ENCODE results near the gene ARHGEF11. TPM values are rescaled to one million over a fixed set of nuclear protein-coding genes. Genes with fewer than 3 reads are reported as not detected.
A peak's percentile ranks its signal among the peaks of the same experiment; 100 is the strongest.

Gene ARHGEF11
- total and polyA plus RNA-seq, 8 donors: 34.4 to 53.5 (median 40.1) TPM

DNA sequence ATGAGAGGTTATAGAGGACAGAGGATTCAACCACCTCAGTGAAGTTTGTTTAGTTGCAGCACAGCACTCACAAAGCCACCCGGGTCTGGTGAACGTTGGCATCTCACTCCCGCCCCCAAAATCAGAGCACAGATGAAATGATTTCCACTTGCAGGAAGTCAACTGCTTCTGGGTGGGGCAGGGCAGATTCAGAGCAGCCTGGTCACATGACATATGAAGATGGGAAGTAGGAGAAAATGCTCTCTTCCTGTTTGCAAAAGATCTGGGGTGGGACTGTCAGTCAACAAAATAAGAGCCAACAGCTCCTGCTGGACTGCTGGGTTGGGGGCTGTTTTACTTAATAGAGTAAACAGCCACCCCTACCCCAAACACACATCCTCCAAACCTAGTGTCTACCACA lies 81.9 kb downstream of the ARHGEF11 start:
- Histone ChIP-seq H3K4me1 (peaks cover 0 to 22% of the 10 kb centered on the region in 2 donors), H3K27me3 (no peaks in the 10 kb centered on the region), H3K36me3 (peaks cover 0 to 59% of the 10 kb centered on the region in 2 donors), H3K4me3 (peak overlapping the region in 1 of 2 donors; percentile 37), H3K9me3 (no peaks in the 10 kb centered on the region), H3K27ac (peak overlapping the region; percentile 33 to 77)
- DNase-seq (peak in 1 of 4 donors; percentile 63), ATAC-seq (peak; percentile 79)
- TF ChIP-seq CTCF (IDR thresholded peaks at IDR 0.05): no peak
- intact Hi-C loops (cut with DNase I): no loop called here

- H3K27me3 ChIP-seq: no peaks in the 10 kb centered on the region
- no peak overlapping the region for H3K27ac ChIP-seq
- H3K4me1 ChIP-seq: peaks cover 0 to 22% of the 10 kb centered on the region in 2 donors
- no peak for ATAC-seq
- H3K36me3 ChIP-seq: peaks cover 0 to 63% of the 10 kb centered on the region in 2 donors
- no peak for TF ChIP-seq CTCF (IDR thresholded peaks at IDR 0.05)
- peak overlapping the region in 1 of 2 donors; percentile 37 for H3K4me3 ChIP-seq
- intact Hi-C loops (cut with DNase I): no loop called here
- DNase-seq: no peak
- H3K9me3 ChIP-seq: no peaks in the 10 kb centered on the region
These were observed 83.8 kb downstream of the ARHGEF11 start for GRCh38 chr1:156961709-156962108.

DNA sequence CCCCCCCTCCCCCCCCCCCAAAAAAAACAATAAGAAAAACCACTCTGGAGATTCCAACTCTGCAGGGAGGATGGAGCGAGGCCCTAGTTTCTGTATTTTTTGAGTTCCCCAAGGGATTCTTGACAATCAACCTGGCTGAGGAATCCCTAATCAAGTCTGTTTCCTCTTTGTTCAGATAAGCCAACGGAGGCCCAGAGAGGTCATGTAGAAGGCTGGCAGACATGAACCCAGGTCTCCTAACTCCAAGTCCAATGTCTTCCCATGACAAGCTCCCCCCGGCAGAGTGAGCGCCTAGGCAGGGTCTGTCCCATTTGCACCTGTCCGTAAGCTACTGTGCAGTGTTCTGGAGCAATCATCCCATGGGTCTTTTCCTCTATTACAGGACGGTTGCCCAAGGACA lies 85.6 kb downstream of the ARHGEF11 start:
- no peak for DNase-seq
- intact Hi-C loops (cut with DNase I): no loop called here
- H3K36me3 ChIP-seq: peaks cover 0 to 81% of the 10 kb centered on the region in 2 donors
- no peak overlapping the region for H3K27ac ChIP-seq
- H3K4me3 ChIP-seq: no peak overlapping the region
- no peaks in the 10 kb centered on the region for H3K27me3 ChIP-seq
- no peaks in the 10 kb centered on the region for H3K9me3 ChIP-seq
- no peak for ATAC-seq
- TF ChIP-seq CTCF (IDR thresholded peaks at IDR 0.05): no peak
- H3K4me1 ChIP-seq: peaks cover 0 to 22% of the 10 kb centered on the region in 2 donors

DNA sequence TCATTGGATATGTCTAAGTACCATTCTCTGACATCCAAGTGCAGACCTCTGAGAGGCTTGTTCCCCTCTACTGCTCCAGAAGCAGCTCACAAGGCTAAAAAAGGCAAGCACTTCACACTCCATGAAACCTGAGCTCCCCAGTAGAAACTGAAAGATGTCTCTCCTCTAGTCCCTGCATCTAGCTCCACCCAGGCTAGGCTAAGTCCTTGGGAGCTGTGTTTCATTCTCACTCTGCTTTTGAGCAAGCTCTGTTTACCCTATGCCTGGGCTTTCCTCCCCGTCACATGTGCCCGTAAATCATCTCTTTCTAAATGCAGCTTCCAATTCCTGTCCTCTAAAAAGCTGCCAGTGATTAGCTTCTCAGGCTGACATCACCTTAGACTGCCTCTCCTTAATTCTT lies 86.1 kb downstream of the ARHGEF11 start:
- TF ChIP-seq CTCF (IDR thresholded peaks at IDR 0.05): no peak
- DNase-seq (no peak), ATAC-seq (no peak)
- intact Hi-C loops (cut with DNase I): no loop called here
- Histone ChIP-seq H3K36me3 (peaks cover 0 to 86% of the 10 kb centered on the region in 2 donors), H3K4me3 (no peak overlapping the region), H3K27ac (no peak overlapping the region), H3K4me1 (peaks cover 0 to 22% of the 10 kb centered on the region in 2 donors), H3K9me3 (no peaks in the 10 kb centered on the region), H3K27me3 (no peaks in the 10 kb centered on the region)

GRCh38 chr1:156958247-156958714 lies 87.3 kb downstream of the ARHGEF11 start:
- no peaks in the 10 kb centered on the region for H3K9me3 ChIP-seq
- H3K27ac ChIP-seq: no peak overlapping the region
- H3K4me1 ChIP-seq: peaks cover 0 to 15% of the 10 kb centered on the region in 2 donors
- no peak overlapping the region for H3K4me3 ChIP-seq
- H3K27me3 ChIP-seq: no peaks in the 10 kb centered on the region
- intact Hi-C loops (cut with DNase I): no loop called here
- DNase-seq: no peak
- H3K36me3 ChIP-seq: peaks cover 0 to 95% of the 10 kb centered on the region in 2 donors
- no peak for TF ChIP-seq CTCF (IDR thresholded peaks at IDR 0.05)
- no peak for ATAC-seq

Data from left lung (tissue), 10 donors.